Gastroesophageal sphincter (tissue), 4 donors: ENCODE data around the gene ZG16B. TPM values are rescaled to one million over a fixed set of nuclear protein-coding genes. Genes with fewer than 3 reads are reported as not detected.

Experiments used
- ATAC-seq: fragments of 150-250 bp; one replicate; pipeline ENCODE4 v1.9.1; 2016; ENCODE audit warnings: mild to moderate bottlenecking, moderate library complexity
- H3K27ac ChIP-seq, 4 donors: fragments of 200-600 bp; sonication (generic) in 3 of 4; 1 replicate in 3 of 4; 2 replicates in 1 of 4; pipeline ENCODE4 v1.5.1; 2016 to 2019
- H3K27me3 ChIP-seq: fragments of 200-600 bp; sonication (generic); one replicate; pipeline ENCODE4 v1.5.1; 2019
- H3K36me3 ChIP-seq, 2 donors: fragments of 200-600 bp; sonication (generic); one replicate each; pipeline ENCODE4 v1.5.1; 2019; ENCODE audit warnings: control low read depth in 1 of 2
- H3K4me1 ChIP-seq, 3 donors: fragments of 200-600 bp; sonication (generic); 1 replicate in 2 of 3; 2 replicates in 1 of 3; pipeline ENCODE4 v1.5.1; 2016 to 2019; ENCODE audit warnings: control low read depth in 2 of 3
- H3K4me3 ChIP-seq, 2 donors: fragments of 200-600 bp; sonication (generic); one replicate each; pipeline ENCODE4 v1.5.1; 2019; ENCODE audit warnings: mild to moderate bottlenecking in 1 of 2, moderate library complexity in 1 of 2
- H3K9me3 ChIP-seq, 3 donors: fragments of 200-600 bp; sonication (generic); one replicate each; pipeline ENCODE4 v1.5.1; 2017 to 2019; ENCODE audit warnings: control low read depth in 2 of 3
- EP300 ChIP-seq: sonication (generic); formaldehyde crosslinking; IDR thresholded peaks from one replicate; pipeline ENCODE4 v1.6.1; 2017; ENCODE audit warnings: antibody characterized with exemption, mild to moderate bottlenecking
- POLR2A ChIP-seq, 2 donors: fragments of 450-650 bp; IDR thresholded peaks; one replicate each; pipeline ENCODE4 v1.6.1; 2017; ENCODE audit warnings: antibody characterized with exemption in 2 of 2, mild to moderate bottlenecking in 2 of 2, moderate library complexity in 1 of 2
- POLR2AphosphoS5 ChIP-seq: sonication (generic); formaldehyde crosslinking; IDR thresholded peaks from one replicate; pipeline ENCODE4 v1.6.1; 2017; ENCODE audit warnings: antibody characterized with exemption
- WGBS, 2 donors: methylation state at CpG; one replicate each; pipeline ENCODE4 v1.1.5; 2018; ENCODE audit warnings: low coverage in 1 of 2; 5-methylcytosine and 5-hydroxymethylcytosine counted together
- total RNA-seq, 4 donors: library from RNA; depleted of rRNA; stranded (reverse); fragments of >200 nt; gene quantifications; one replicate each; pipeline ENCODE4 v1.1.0, GENCODE V29; 2016
- TF ChIP-seq, protein P1 (sequence below), 4 experiments: fragments of 200-600 bp in 2 of 4; fragments of 450-650 bp in 2 of 4; sonication (generic) in 1 of 4; IDR thresholded peaks; one replicate each; pipeline ENCODE4 v1.5.1; 2017 to 2019; ENCODE audit warnings: antibody characterized with exemption in 4 of 4, mild to moderate bottlenecking in 2 of 4, moderate library complexity in 2 of 4

Gene ZG16B
- total RNA-seq, 4 donors from 2014 or later: 37.5 TPM; not detected in 3

DNA sequence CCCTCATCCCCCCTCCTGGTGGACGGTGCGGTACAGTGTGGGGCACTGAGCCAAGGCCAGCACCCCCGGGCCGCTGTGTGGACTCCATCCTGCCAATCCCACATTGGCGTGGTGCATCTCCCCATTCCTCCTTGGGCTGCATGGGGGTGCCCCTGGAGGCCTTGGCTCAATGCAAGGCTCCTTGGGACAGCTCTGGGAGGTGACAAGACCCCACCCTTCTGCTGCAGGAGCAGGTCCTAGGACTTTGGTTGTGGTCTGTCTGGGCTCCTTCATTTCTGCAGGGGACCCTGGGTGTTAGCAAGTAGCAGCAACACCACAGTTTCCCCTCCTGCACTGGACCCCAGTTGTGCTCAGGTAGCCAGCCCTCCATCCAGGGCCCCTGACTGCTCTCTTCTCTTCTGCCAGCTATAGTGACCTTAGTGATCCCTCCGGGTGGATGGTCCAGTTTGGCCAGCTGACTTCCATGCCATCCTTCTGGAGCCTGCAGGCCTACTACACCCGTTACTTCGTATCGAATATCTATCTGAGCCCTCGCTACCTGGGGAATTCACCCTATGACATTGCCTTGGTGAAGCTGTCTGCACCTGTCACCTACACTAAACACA is 11.7 kb upstream of the ZG16B start:
- Histone ChIP-seq H3K27ac (no peak overlapping the region), H3K36me3 (no peaks in the 10 kb centered on the region), H3K9me3 (no peaks in the 10 kb centered on the region), H3K4me1 (no peaks in the 10 kb centered on the region), H3K27me3 (peaks cover 78% of the 10 kb centered on the region), H3K4me3 (no peak overlapping the region)
- TF ChIP-seq EP300: no peak
- TF ChIP-seq, protein P1, sequence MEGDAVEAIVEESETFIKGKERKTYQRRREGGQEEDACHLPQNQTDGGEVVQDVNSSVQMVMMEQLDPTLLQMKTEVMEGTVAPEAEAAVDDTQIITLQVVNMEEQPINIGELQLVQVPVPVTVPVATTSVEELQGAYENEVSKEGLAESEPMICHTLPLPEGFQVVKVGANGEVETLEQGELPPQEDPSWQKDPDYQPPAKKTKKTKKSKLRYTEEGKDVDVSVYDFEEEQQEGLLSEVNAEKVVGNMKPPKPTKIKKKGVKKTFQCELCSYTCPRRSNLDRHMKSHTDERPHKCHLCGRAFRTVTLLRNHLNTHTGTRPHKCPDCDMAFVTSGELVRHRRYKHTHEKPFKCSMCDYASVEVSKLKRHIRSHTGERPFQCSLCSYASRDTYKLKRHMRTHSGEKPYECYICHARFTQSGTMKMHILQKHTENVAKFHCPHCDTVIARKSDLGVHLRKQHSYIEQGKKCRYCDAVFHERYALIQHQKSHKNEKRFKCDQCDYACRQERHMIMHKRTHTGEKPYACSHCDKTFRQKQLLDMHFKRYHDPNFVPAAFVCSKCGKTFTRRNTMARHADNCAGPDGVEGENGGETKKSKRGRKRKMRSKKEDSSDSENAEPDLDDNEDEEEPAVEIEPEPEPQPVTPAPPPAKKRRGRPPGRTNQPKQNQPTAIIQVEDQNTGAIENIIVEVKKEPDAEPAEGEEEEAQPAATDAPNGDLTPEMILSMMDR (IDR thresholded peaks at IDR 0.05): no peak
- no peak for TF ChIP-seq POLR2AphosphoS5
- no peak for TF ChIP-seq POLR2A (IDR thresholded peaks at IDR 0.05)
- no peak for ATAC-seq
- WGBS, 2 donors: 54 to 83% methylated on average over 4 to 7 of the region's 10 CpGs

GRCh38 chr16:2819179-2819938 is 10.7 kb upstream of the ZG16B start:
- Histone ChIP-seq H3K27ac (no peak overlapping the region), H3K36me3 (no peaks in the 10 kb centered on the region), H3K9me3 (no peaks in the 10 kb centered on the region), H3K4me1 (no peaks in the 10 kb centered on the region), H3K4me3 (no peak overlapping the region), H3K27me3 (peaks cover 70% of the 10 kb centered on the region)
- no peak for ATAC-seq
- TF ChIP-seq EP300: no peak
- TF ChIP-seq, protein P1 (IDR thresholded peaks at IDR 0.05): no peak
- no peak for TF ChIP-seq POLR2A (IDR thresholded peaks at IDR 0.05)
- TF ChIP-seq POLR2AphosphoS5: no peak
- WGBS, 2 donors: 52 to 64% methylated on average over 3 to 7 of the region's 18 CpGs

DNA sequence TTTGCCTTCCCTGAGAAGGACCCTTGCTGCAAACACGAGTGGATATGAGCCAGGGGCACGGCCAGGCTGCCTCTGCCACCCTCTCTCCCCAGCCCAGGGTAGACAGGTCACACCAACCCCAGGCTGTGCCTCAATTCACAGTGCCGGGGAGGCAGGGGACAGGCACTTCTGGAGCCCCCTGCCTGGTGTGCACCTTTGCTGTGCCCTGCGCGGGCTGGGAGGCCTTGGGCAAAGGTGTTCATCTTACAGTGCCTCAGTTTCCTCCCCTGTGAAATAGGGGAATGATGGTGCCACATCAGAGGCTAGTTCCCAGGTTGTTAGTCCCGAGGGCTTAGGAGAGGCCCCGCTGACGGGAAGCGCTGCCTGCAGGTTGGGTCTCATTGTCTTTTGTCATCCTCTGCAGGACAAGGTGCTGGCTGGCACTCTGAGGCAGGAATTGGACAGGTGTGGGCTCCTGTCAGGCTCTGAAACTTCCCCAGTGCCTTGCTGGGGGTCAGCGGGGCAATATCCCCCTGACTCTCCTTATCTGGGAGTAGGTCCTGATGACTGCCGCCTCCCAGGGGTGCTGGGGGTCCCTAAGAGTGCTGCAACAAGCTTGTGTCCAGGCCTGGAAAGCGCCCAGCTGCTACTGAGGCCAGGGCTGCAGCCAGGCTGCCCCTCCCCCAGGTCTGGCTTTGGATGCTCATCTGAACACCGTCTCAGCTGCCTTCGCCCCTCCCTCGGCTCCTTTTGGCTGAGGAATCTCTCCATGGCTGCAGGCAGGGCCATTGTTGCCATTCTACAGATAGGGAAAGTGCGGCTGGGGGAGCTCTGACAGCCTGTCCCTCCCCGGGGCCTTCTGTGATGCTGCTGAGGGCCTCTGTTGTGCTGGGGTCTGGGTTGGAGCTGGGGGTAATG is 9.9 kb upstream of the ZG16B start:
- 49 to 83% methylated on average over 1 to 3 of the region's 17 CpGs for WGBS, 2 donors
- H3K4me1 ChIP-seq: no peaks in the 10 kb centered on the region

DNA sequence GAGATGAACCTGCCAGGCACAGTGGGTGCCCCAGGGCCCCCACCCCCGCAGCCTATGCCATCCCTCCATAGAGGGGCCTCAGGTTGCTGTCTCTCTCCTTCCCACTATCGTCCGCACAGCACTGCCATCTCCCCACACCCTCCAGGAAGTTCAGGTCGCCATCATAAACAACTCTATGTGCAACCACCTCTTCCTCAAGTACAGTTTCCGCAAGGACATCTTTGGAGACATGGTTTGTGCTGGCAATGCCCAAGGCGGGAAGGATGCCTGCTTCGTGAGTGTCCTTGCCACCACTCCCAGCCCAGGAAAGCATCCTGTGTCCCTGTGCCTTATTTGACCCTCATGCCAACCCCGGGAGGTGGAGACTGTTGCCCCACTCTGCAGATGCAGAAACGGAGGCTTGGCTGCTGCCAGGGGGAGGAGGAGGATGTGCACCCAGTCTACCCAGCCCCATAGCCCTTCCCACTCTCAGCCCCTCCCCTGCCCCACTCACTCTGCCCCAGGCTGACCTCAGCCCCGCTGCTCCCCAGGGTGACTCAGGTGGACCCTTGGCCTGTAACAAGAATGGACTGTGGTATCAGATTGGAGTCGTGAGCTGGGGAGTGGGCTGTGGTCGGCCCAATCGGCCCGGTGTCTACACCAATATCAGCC is 9.1 kb upstream of the ZG16B start:
- Histone ChIP-seq H3K4me3 (no peak overlapping the region), H3K9me3 (no peaks in the 10 kb centered on the region), H3K27me3 (peaks cover 56% of the 10 kb centered on the region), H3K36me3 (no peaks in the 10 kb centered on the region), H3K4me1 (no peaks in the 10 kb centered on the region), H3K27ac (no peak overlapping the region)
- TF ChIP-seq, protein P1 (IDR thresholded peaks at IDR 0.05): no peak
- TF ChIP-seq POLR2A (IDR thresholded peaks at IDR 0.05): no peak
- no peak for TF ChIP-seq EP300
- no peak for TF ChIP-seq POLR2AphosphoS5
- 69 to 71% methylated on average over 4 to 7 of the region's 14 CpGs for WGBS, 2 donors
- ATAC-seq: no peak

More for the DNA sequence above, 9.9 kb upstream of the ZG16B start:
- no peaks in the 10 kb centered on the region for H3K36me3 ChIP-seq
- H3K27me3 ChIP-seq: peaks cover 61% of the 10 kb centered on the region
- H3K27ac ChIP-seq: no peak overlapping the region
- H3K9me3 ChIP-seq: no peaks in the 10 kb centered on the region
- no peak for TF ChIP-seq POLR2AphosphoS5
- ATAC-seq: no peak
- no peak overlapping the region for H3K4me3 ChIP-seq
